ENCODE data around the gene RNASE7. TPM values are rescaled to one million over a fixed set of nuclear protein-coding genes. Genes with fewer than 3 reads are reported as not detected.

RNASE7 gene
- total RNA-seq, 4 donors from 2014 or later = not detected

- peak; percentile 100 for TF ChIP-seq CTCF (IDR thresholded peaks at IDR 0.05)
- peak; percentile 65 for DNase-seq (ENCODE audit: low spot score)
- ATAC-seq (ENCODE audit: low FRiP score) = peak; percentile 83
Observed at GRCh38 chr14:21092273-21093011, 50.3 kb downstream of the RNASE7 start.

- ATAC-seq (ENCODE audit: low FRiP score) = no peak
- TF ChIP-seq CTCF (IDR thresholded peaks at IDR 0.05) = no peak
- DNase-seq (ENCODE audit: low spot score) = no peak
Observed at GRCh38 chr14:21093018-21093417, 50.9 kb downstream of the RNASE7 start.

Other genes starting within 250 kb of the RNASE7 start
- gene RNASE1, start 239.5 kb upstream of the RNASE7 start, total RNA-seq = 1,000 to 10,000 TPM in 3 of 4 donors, 100 to 1,000 TPM in 1; 999 to 1,585 (median 1,253) TPM
- not detected for gene RNASE3, start 151.0 kb upstream of the RNASE7 start, total RNA-seq
- 1 to 10 TPM; 2.5 to 8.2 (median 5.5) TPM for gene RNASE2, start 86.9 kb upstream of the RNASE7 start, total RNA-seq
- 10 to 100 TPM; 36.8 to 89.7 (median 51.3) TPM for gene METTL17, start 52.4 kb upstream of the RNASE7 start, total RNA-seq
- gene SLC39A2, start 43.1 kb upstream of the RNASE7 start, total RNA-seq = not detected
- 100 to 1,000 TPM; 169 to 444 (median 218) TPM for gene NDRG2, start 17.3 kb upstream of the RNASE7 start, total RNA-seq
- not detected for gene TPPP2, start 12.1 kb upstream of the RNASE7 start, total RNA-seq
- not detected for gene RNASE13, start 7.6 kb upstream of the RNASE7 start, total RNA-seq
- gene RNASE8, start 15.5 kb downstream of the RNASE7 start, total RNA-seq = not detected
- gene ARHGEF40, start 27.9 kb downstream of the RNASE7 start, total RNA-seq = 10 to 100 TPM; 30.0 to 91.3 (median 40.6) TPM
- 10 to 100 TPM; 19.2 to 56.3 (median 38.1) TPM for gene ZNF219, start 56.3 kb downstream of the RNASE7 start, total RNA-seq
- gene TMEM253, start 58.7 kb downstream of the RNASE7 start, total RNA-seq = 1 to 10 TPM in 1 of 4 donors, under 1 TPM in 1, not detected in 2; 0.75 to 2.4 TPM
- under 1 TPM in 1 of 4 donors, not detected in 3; 0.09 TPM for gene OR5AU1, start 113.7 kb downstream of the RNASE7 start, total RNA-seq
- gene HNRNPC, start 227.1 kb downstream of the RNASE7 start, total RNA-seq = 100 to 1,000 TPM; 361 to 619 (median 454) TPM
- 1 to 10 TPM in 1 of 4 donors, under 1 TPM in 3; 0.19 to 1.2 (median 0.53) TPM for gene RPGRIP1, start 237.7 kb downstream of the RNASE7 start, total RNA-seq